SK-N-SH treated with all-trans-retinoic acid at 6 μM for 48 hours (cell line): Measurements from ENCODE around the gene ATP9A.

Experiments used
- CSDC2 ChIP-seq: fragments of 250-450 bp; sonication (Bioruptor Pico); IDR thresholded peaks from 2 replicates; pipeline ENCODE4 v1.5.0; 2020; ENCODE audit warnings: mild to moderate bottlenecking, moderate library complexity
- ESRRG ChIP-seq: fragments of 250-450 bp; sonication (Bioruptor Pico); IDR thresholded peaks from 2 replicates; pipeline ENCODE4 v1.6.1; 2021; ENCODE audit warnings: mild to moderate bottlenecking
- ISL1 ChIP-seq: fragments of 250-450 bp; sonication (Bioruptor Pico); IDR thresholded peaks from 2 replicates; pipeline ENCODE4 v2.1.2; 2022; ENCODE audit warnings: mild to moderate bottlenecking, moderate library complexity
- PPARA ChIP-seq: fragments of 250-450 bp; sonication (Bioruptor Pico); IDR thresholded peaks from 2 replicates; pipeline ENCODE4 v1.5.0; 2020; ENCODE audit warnings: mild to moderate bottlenecking, borderline replicate concordance
- RARB ChIP-seq: fragments of 250-450 bp; sonication (Bioruptor Pico); IDR thresholded peaks from 2 replicates; pipeline ENCODE4 v1.8.0; 2021; ENCODE audit warnings: mild to moderate bottlenecking, moderate library complexity
- SNAI2 ChIP-seq: fragments of 250-450 bp; sonication (Bioruptor Pico); IDR thresholded peaks from 2 replicates; pipeline ENCODE4 v1.5.0; 2020; ENCODE audit warnings: mild to moderate bottlenecking, moderate library complexity
- TCF4 ChIP-seq: fragments of 250-450 bp; sonication (Bioruptor Pico); IDR thresholded peaks from 2 replicates; pipeline ENCODE4 v1.8.0; 2021; ENCODE audit warnings: mild to moderate bottlenecking, moderate library complexity, borderline replicate concordance
- TOX ChIP-seq: fragments of 250-450 bp; sonication (Bioruptor Pico); IDR thresholded peaks from 2 replicates; pipeline ENCODE4 v1.8.0; 2021; ENCODE audit warnings: mild to moderate bottlenecking, moderate library complexity, borderline replicate concordance
- ZFP30 ChIP-seq: fragments of 450-650 bp; formaldehyde crosslinking; IDR thresholded peaks from 2 replicates; pipeline ENCODE4 v1.5.0; 2022; ENCODE audit warnings: mild to moderate bottlenecking, moderate library complexity
- ZNF70 ChIP-seq: fragments of 450-650 bp; formaldehyde crosslinking; IDR thresholded peaks from 2 replicates; pipeline ENCODE4 v1.5.0; 2020; ENCODE audit warnings: mild to moderate bottlenecking, moderate library complexity
- TF ChIP-seq, protein P1 (sequence below): fragments of 250-450 bp; sonication (Bioruptor Pico); IDR thresholded peaks from 2 replicates; pipeline ENCODE4 v1.5.1; 2020; ENCODE audit warnings: low read depth, mild to moderate bottlenecking, moderate library complexity

GRCh38 chr20:51610111-51610510 lies 158.1 kb downstream of the ATP9A start:
- TF ChIP-seq TOX (CRISPR knock-in tag) (no peak), ZFP30 (CRISPR knock-in tag) (no peak), ISL1 (CRISPR knock-in tag) (no peak), SNAI2 (CRISPR knock-in tag) (no peak), ZNF70 (no peak), PPARA (CRISPR knock-in tag) (no peak), RARB (CRISPR knock-in tag) (no peak), ESRRG (CRISPR knock-in tag) (no peak), TCF4 (no peak), CSDC2 (CRISPR knock-in tag) (no peak)
- TF ChIP-seq, protein P1, sequence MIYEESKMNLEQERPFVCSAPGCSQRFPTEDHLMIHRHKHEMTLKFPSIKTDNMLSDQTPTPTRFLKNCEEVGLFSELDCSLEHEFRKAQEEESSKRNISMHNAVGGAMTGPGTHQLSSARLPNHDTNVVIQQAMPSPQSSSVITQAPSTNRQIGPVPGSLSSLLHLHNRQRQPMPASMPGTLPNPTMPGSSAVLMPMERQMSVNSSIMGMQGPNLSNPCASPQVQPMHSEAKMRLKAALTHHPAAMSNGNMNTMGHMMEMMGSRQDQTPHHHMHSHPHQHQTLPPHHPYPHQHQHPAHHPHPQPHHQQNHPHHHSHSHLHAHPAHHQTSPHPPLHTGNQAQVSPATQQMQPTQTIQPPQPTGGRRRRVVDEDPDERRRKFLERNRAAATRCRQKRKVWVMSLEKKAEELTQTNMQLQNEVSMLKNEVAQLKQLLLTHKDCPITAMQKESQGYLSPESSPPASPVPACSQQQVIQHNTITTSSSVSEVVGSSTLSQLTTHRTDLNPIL: no peak
